Stomach smooth muscle (tissue), 2 donors: ENCODE results near the gene RNFT2.

Experiments
- H3K27ac ChIP-seq: one replicate; pipeline ENCODE4 v1.7.0; 2013; ENCODE audit warnings: mild to moderate bottlenecking, low read length, inconsistent platforms
- H3K27me3 ChIP-seq, 2 donors: one replicate each; pipeline ENCODE4 v1.7.0; 2013; ENCODE audit warnings: low read length in 2 of 2; ENCODE audit not compliant: insufficient read depth in 2 of 2, control insufficient read depth in 1 of 2
- H3K36me3 ChIP-seq, 2 donors: one replicate each; pipeline ENCODE4 v1.7.0; 2013; ENCODE audit warnings: low read length in 2 of 2; ENCODE audit not compliant: control insufficient read depth in 2 of 2, insufficient read depth in 2 of 2
- H3K4me1 ChIP-seq: one replicate; pipeline ENCODE4 v1.7.0; 2013; ENCODE audit warnings: low read length; ENCODE audit not compliant: control insufficient read depth, insufficient read depth
- H3K4me3 ChIP-seq, 2 donors: one replicate each; pipeline ENCODE4 v1.7.0; 2013; ENCODE audit warnings: low read length in 2 of 2
- H3K9ac ChIP-seq, 2 donors: one replicate each; pipeline ENCODE4 v1.7.0; 2013; ENCODE audit warnings: low read length in 2 of 2, mild to moderate bottlenecking in 1 of 2
- H3K9me3 ChIP-seq, 2 donors: one replicate each; pipeline ENCODE4 v1.7.0; 2013; ENCODE audit warnings: low read length in 2 of 2; ENCODE audit not compliant: control insufficient read depth in 2 of 2
- donor health status: healthy.
- donor health status: Pancreatic carcinoma.

RNFT2 gene

DNA sequence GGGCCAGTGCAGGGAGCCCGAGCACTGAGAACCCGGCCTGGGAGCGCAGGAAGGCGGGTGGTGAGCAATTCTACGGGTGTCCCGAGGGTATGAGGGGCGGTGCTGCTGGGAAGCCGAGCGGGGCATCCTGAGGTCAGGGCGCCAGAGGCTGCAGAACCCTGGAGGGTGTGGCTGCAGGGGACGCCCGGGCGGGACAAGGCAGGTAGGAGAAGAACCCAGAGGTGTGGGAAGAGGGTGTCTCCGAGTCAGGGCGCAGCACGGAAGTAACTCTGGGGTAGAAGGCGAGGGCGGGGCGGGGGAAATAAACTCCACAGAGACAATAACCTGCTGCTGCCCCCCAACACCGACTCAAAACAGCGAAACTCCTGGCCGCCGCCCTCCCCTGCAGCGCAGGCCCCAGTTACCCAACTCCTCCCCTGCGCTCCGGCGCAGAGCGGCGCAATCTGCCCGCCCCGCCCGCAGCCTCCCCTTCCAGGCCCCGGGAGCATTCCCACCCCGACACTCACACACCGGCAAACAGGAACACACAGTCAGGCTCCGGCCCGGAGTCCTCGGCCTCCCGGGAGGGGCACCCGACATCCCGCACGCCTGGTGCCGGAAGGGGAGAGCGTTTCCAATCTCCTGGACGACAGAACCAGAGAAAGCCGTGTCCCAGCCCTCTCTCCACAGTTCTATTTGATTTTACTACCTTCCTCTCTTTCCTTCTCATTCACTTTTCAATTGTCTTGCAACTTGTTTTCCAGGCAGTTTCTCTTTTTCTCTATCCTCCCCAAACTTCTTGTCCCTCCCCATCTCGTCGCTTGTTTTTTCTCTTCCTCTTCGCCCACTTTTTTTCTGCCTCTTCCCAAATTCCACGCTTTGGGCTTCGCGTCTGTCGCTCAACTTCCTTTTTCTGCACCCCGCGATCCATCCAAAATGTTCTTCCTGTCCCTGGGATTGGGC lies 140.7 kb downstream of the RNFT2 start:
- Histone ChIP-seq H3K9me3 (peaks cover 4 to 7% of the 10 kb centered on the region in 2 donors), H3K9ac (no peak overlapping the region), H3K27me3 (peaks cover 59 to 69% of the 10 kb centered on the region in 2 donors), H3K4me3 (no peak overlapping the region), H3K27ac (no peak overlapping the region), H3K36me3 (no peaks in the 10 kb centered on the region), H3K4me1 (peaks cover 26% of the 10 kb centered on the region)

DNA sequence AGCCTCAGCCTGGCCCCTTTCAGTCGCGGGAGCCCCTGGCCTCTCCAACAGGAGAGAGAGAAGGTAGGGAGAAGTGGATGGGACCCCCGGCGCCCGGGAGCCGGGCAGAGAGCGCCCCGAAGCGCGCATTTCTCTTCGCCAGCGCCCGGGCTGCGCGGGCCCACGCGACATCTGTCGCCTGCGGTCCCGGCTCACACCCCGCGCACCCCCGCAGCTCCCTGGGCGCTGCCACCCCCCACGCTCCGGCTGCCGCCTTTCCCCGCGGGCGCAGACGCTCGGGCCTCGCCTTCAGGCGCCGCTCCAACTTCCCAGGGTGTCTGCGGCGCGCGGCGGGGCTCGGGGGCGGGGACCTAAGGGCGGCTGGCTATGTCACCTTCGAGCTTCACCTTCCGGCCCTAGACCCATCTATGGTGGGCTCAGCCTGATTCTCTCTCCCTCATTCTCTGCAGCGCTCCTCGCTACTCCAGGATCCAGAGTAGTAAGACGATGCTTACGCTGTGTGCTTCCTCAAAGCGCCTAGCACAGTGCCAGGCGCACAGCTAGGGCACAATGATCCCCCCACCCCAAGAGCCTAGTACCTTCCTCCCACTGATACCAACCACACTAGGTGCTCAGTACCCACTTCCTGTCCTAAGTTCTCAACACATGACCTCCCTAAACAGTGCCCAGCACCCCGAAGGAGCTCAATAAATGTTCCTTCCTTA lies 141.5 kb downstream of the RNFT2 start:
- peaks cover 60 to 71% of the 10 kb centered on the region in 2 donors for H3K27me3 ChIP-seq

DNA sequence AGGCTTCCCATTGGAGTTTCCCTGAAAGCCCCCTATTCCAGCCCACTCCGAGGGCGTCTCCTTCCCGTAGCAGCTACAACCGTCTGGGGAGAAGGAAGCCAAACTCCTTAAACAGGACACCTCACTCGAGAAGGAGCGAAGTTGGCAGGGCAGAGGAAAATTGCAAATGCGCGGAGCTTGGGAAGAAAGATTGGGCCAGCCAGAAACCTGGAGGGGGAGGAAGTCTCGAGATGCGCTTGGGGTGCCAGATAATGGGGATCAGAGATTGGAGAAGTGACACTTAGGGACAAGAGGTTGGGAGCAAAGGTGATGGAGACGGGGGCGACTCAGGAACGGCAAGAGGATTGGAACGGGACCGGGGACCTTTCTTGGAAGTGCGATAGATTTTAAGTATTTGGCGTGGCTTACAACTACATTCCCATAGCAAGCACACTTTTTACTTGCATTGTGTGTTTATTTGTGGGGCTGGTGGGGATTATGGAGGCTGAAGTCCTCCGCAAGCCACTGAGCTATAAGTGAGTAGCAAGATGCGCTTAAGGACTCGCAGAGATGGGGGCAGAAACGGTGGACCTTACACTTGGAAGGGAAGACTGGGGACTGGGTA lies 142.2 kb downstream of the RNFT2 start:
- Histone ChIP-seq H3K36me3 (no peaks in the 10 kb centered on the region), H3K4me3 (peak overlapping the region in 1 of 2 donors; percentile 55), H3K27me3 (peaks cover 60 to 73% of the 10 kb centered on the region in 2 donors), H3K4me1 (peaks cover 26% of the 10 kb centered on the region), H3K27ac (no peak overlapping the region), H3K9me3 (no peaks in the 10 kb centered on the region), H3K9ac (no peak overlapping the region)

More for the DNA sequence above, 141.5 kb downstream of the RNFT2 start:
- Histone ChIP-seq H3K36me3 (no peaks in the 10 kb centered on the region), H3K4me1 (peaks cover 26% of the 10 kb centered on the region), H3K4me3 (peak overlapping the region in 1 of 2 donors; percentile 8), H3K9ac (no peak overlapping the region), H3K9me3 (peaks cover under 1 to 2% of the 10 kb centered on the region in 2 donors), H3K27ac (no peak overlapping the region)

DNA sequence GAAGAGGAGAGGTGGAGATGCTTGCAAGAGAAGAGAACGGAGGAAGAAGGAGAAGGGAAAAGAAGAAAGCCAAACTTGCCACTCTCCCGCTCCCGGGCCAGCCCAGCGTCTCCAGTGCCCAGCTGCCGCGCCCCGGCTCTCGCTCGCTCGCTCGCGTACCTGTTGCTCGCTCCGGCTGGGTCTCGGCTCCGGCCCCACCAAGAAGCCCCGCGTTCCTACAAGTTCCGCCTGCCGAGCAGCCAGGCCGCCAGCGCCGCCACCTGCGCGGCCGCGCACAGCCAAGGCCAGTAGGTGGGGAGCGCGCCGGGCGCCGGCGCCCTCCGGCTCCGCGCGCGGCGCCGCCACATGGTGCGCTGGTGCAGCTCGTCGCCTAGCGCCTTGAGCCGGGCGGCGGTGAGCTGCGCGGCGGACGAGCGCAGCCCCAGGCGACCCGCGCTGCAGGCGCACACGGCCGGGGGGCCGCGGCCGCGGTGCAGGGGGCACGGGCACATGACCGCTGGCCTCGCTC lies 142.8 kb downstream of the RNFT2 start:
- H3K36me3 ChIP-seq: no peaks in the 10 kb centered on the region
- peaks cover 26% of the 10 kb centered on the region for H3K4me1 ChIP-seq
- peak overlapping the region in 1 of 2 donors; percentile 55 for H3K4me3 ChIP-seq
- H3K9ac ChIP-seq: no peak overlapping the region
- H3K9me3 ChIP-seq: no peaks in the 10 kb centered on the region
- H3K27ac ChIP-seq: no peak overlapping the region
- peaks cover 58 to 73% of the 10 kb centered on the region in 2 donors for H3K27me3 ChIP-seq

DNA sequence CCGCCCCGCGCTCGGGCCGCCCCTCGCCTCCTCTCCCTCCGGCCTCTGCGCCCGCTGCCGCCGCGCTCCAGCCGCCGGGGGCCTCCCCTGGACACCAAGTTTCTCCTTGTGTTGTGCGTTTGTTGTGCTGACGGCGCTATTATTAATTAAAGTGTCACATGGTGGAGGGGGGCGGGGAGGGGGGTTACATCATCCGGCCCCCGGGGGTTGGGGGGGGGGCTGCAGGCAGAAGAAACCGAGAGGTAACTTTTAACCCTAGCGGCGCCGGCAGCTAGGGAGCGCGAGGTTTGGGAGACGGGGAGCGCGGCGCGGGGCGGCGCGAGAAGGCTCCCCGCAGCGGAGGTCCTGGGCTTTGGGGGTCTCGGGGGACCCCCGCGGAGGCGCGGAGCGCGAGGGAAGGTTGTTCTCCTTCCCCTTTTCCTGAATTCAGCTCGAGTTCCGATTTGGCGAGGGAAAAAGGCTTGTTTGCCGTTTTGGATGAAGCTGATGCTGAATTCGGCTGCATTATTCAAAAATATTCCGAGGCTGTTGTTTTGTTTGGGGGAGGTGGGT lies 143.3 kb downstream of the RNFT2 start, which contains the start of gene HRK:
HRK (minus strand) TSS at position 117 of the 552 bp plus-strand sequence. CDS start 134 bp downstream, outside the sequence.
- Histone ChIP-seq H3K27me3 (peaks cover 56 to 68% of the 10 kb centered on the region in 2 donors), H3K36me3 (no peaks in the 10 kb centered on the region), H3K4me3 (peak within 1 kb of the TSS; percentile 46 to 55), H3K27ac (no peak within 1 kb of the TSS), H3K4me1 (peaks cover 26% of the 10 kb centered on the region), H3K9me3 (no peaks in the 10 kb centered on the region), H3K9ac (no peak within 1 kb of the TSS)

DNA sequence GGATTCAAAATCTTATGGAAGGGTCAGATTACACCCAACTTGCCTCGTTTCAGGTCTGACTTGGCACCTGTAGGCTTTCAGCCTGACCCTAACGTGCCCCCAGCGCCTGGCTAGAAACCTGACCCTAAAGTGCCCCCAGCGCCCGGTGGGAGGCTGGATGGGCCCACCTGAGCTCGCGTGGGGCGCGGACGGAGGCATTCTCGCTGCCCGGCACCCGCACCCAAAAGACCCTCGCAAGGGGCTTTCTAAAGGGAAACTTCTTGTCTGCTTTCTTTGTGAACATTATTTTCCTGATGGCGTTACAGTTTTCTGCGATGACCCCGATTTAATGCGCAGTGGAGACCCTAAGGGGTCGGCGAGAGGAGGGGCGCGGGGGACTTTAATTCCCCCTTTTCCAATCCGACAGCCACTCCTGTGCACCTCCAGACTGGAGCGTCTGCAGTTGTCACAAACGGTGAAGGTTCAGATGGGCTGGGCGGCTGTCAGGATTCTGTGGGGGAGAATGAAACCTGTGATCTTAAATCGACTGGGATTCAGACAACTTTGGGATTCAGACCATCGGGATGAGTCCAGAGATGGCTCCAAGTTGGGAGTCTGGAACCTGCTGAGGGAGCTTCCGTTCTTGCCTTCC lies 143.9 kb downstream of the RNFT2 start:
- Histone ChIP-seq H3K36me3 (no peaks in the 10 kb centered on the region), H3K9me3 (no peaks in the 10 kb centered on the region), H3K9ac (no peak overlapping the region), H3K27me3 (peaks cover 54 to 64% of the 10 kb centered on the region in 2 donors), H3K27ac (no peak overlapping the region), H3K4me3 (peak overlapping the region; percentile 46 to 55), H3K4me1 (peaks cover 26% of the 10 kb centered on the region)

DNA sequence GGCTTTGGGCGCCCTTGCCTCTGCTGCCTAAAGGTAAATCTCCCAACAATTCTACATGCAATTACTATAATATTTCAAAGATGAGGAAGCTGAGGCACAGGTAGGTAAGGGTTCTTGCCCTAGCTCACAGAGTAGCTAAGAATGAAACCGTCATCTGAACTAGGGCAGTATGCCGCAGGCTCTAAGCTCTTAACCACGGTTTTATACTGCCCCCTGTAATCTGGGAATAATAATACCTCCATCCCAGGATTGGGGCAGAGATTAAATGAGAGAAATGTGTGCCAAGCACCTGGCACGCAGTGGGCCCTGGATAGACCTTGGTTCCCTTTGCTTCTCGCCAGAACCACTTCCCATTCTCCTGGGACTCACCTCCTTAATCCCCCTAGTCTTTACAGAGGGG lies 144.6 kb downstream of the RNFT2 start:
- H3K36me3 ChIP-seq: no peaks in the 10 kb centered on the region
- no peak overlapping the region for H3K4me3 ChIP-seq
- H3K27ac ChIP-seq: no peak overlapping the region
- H3K9ac ChIP-seq: no peak overlapping the region
- peaks cover 48 to 62% of the 10 kb centered on the region in 2 donors for H3K27me3 ChIP-seq
- no peaks in the 10 kb centered on the region for H3K9me3 ChIP-seq
- H3K4me1 ChIP-seq: peaks cover 26% of the 10 kb centered on the region

DNA sequence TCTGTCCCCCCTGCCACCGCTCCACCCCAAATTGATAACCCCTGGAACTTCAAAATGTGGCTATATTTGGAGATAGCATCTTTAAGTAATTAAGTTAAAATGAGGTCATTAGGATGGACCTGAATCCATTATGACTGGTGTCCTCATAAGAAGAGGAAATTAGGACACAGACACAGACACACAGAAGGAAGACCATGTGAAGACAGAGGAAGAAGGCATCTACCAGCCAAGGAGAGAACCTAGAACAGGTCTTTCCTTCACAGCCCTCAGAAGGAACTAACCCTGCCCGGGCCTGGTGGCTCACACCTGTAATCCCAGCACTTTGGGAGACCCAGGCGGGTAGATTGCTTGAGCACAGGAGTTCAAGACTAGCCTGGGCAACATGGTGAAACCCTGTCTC lies 146.8 kb downstream of the RNFT2 start:
- Histone ChIP-seq H3K36me3 (no peaks in the 10 kb centered on the region), H3K9me3 (no peaks in the 10 kb centered on the region), H3K27ac (no peak overlapping the region), H3K4me3 (no peak overlapping the region), H3K27me3 (peaks cover 32 to 42% of the 10 kb centered on the region in 2 donors), H3K4me1 (peaks cover 15% of the 10 kb centered on the region), H3K9ac (no peak overlapping the region)

DNA sequence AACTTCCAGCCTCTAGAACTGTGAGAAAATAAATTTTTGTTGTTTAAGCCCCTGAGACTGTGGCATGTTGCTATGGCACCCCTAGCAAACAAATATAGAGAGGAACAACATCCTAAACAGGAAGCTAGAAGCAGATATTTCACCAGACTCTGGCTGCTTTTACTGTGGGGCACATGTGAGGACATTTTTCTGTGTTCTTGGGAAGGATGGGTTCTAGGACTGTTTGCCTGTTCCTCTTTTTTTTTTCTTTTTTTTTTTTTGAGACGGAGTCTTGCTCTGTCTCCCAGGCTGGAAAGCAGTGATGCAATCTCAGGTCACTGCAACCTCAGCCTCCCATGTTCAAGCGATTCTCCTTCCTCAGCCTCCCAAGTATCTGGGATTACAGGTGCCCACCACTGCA lies 147.4 kb downstream of the RNFT2 start:
- H3K27me3 ChIP-seq: peaks cover 25 to 36% of the 10 kb centered on the region in 2 donors
- no peaks in the 10 kb centered on the region for H3K36me3 ChIP-seq
- no peak overlapping the region for H3K9ac ChIP-seq
- no peak overlapping the region for H3K4me3 ChIP-seq
- H3K27ac ChIP-seq: no peak overlapping the region
- peaks cover 15% of the 10 kb centered on the region for H3K4me1 ChIP-seq
- peaks cover 0 to 4% of the 10 kb centered on the region in 2 donors for H3K9me3 ChIP-seq

DNA sequence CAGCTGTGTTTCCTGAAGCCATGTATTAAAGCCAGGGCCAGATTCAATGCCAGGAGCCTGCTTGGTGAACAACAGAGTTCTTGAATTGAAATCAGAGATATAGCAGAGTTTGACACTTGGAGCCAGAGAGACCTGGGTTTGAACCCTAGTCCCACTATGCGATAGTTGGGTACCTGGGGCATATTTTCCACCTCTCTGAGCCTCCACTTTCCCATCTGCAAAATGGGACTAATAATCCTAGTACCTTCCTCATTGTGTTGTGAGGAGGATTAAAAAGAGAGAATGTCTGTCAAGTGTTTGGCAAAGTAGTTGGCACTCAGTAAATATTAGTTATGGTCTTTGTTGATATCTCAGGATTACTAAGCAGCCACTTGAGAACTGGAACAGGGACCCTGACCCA lies 149.1 kb downstream of the RNFT2 start:
- Histone ChIP-seq H3K4me3 (no peak overlapping the region), H3K36me3 (no peaks in the 10 kb centered on the region), H3K27me3 (peaks cover 18 to 22% of the 10 kb centered on the region in 2 donors), H3K9ac (no peak overlapping the region), H3K4me1 (no peaks in the 10 kb centered on the region), H3K27ac (no peak overlapping the region), H3K9me3 (peaks cover 0 to 4% of the 10 kb centered on the region in 2 donors)
